Midbrain (tissue), 1 donor: Measurements from ENCODE around the gene NECAB3.

ENCODE experiments used
- DNase-seq: peaks from one replicate; lab custom pipeline; 2025; lab: John Stamatoyannopoulos, UW

NECAB3 gene

GRCh38 chr20:33612001-33612400 lies 62.2 kb downstream of the NECAB3 start:
- DNase-seq: no peak

GRCh38 chr20:33611106-33611505 lies 63.1 kb downstream of the NECAB3 start:
- no peak for DNase-seq

- DNase-seq: no peak
Measured at GRCh38 chr20:33609504-33609903, 64.7 kb downstream of the NECAB3 start.
